DND-41 (cell line): ENCODE results near the gene NTN4.

ENCODE experiments used
- ATAC-seq: fragments of 200-7000 bp; cut with Tn5 transposase; 3 replicates; pipeline ENCODE4 v1.9.1; 2021; ENCODE audit warnings: low read depth; ENCODE audit not compliant: insufficient read depth
- DNase-seq: peaks from one replicate; pipeline ENCODE4 v3.0.0-alpha.2; 2020
- H2AFZ ChIP-seq: 2 replicates; pipeline ENCODE4 v1.6.0; 2012; ENCODE audit warnings: low read depth, low read length
- H3K27ac ChIP-seq: 2 replicates; pipeline ENCODE4 v1.5.1; 2012; ENCODE audit warnings: low read length, inconsistent platforms
- H3K27me3 ChIP-seq: fragments of 200-600 bp; sonication (generic); 2 replicates; pipeline ENCODE4 v1.6.0; 2012; ENCODE audit warnings: low read length, mild to moderate bottlenecking, inconsistent platforms; ENCODE audit not compliant: insufficient read depth, poor library complexity
- H3K36me3 ChIP-seq: 2 replicates; pipeline ENCODE4 v1.5.1; 2012; ENCODE audit warnings: low read length, inconsistent platforms; ENCODE audit not compliant: insufficient read depth
- H3K4me1 ChIP-seq: 2 replicates; pipeline ENCODE4 v1.5.1; 2012; ENCODE audit warnings: mild to moderate bottlenecking, low read length; ENCODE audit not compliant: insufficient read depth
- H3K4me2 ChIP-seq: 2 replicates; pipeline ENCODE4 v1.6.0; 2012; ENCODE audit warnings: mild to moderate bottlenecking, moderate library complexity, low read length, inconsistent platforms; ENCODE audit not compliant: insufficient read depth
- H3K4me3 ChIP-seq, 2 experiments: fragments of 200-600 bp in 1 of 2; shearing (Covaris generic) in 1 of 2; 2 replicates each; pipeline ENCODE4 v1.5.1; 2012 to 2016; ENCODE audit warnings: inconsistent platforms in 2 of 2, low read length in 2 of 2, mild to moderate bottlenecking in 2 of 2, low read depth in 1 of 2, moderate library complexity in 1 of 2
- H3K79me2 ChIP-seq: 2 replicates; pipeline ENCODE4 v1.6.0; 2012; ENCODE audit warnings: low read length, inconsistent platforms; ENCODE audit not compliant: insufficient read depth
- H3K9ac ChIP-seq: 2 replicates; pipeline ENCODE4 v1.6.0; 2012; ENCODE audit warnings: low read depth, mild to moderate bottlenecking, inconsistent platforms, low read length, moderate library complexity
- H3K9me3 ChIP-seq: 2 replicates; pipeline ENCODE4 v1.5.1; 2012; ENCODE audit warnings: low read length, moderate library complexity, mild to moderate bottlenecking, inconsistent platforms; ENCODE audit not compliant: insufficient read depth, severe bottlenecking
- H4K20me1 ChIP-seq: 2 replicates; pipeline ENCODE4 v1.6.0; 2012; ENCODE audit warnings: low read length; ENCODE audit not compliant: insufficient read depth
- CTCF ChIP-seq: IDR thresholded peaks from 2 replicates; pipeline ENCODE4 v1.5.1; 2012; ENCODE audit warnings: borderline replicate concordance, low read length, moderate library complexity, mild to moderate bottlenecking; ENCODE audit not compliant: poor library complexity, severe bottlenecking; ENCODE audit errors: extremely low read depth
- EZH2 ChIP-seq: IDR thresholded peaks from 3 replicates; pipeline ENCODE4 v1.6.1; 2012; ENCODE audit warnings: borderline replicate concordance, low read depth, mild to moderate bottlenecking, moderate library complexity, low read length, inconsistent platforms; ENCODE audit not compliant: severe bottlenecking

NTN4 gene

GRCh38 chr12:95726903-95727302 is 63.7 kb downstream of the NTN4 start:
- no peaks in the 10 kb centered on the region for H3K36me3 ChIP-seq
- H4K20me1 ChIP-seq: no peaks in the 10 kb centered on the region
- no peaks in the 10 kb centered on the region for H3K79me2 ChIP-seq
- TF ChIP-seq CTCF (no peak), EZH2 (no peak)
- no peak overlapping the region for H3K9ac ChIP-seq
- H3K4me1 ChIP-seq: no peaks in the 10 kb centered on the region
- H3K9me3 ChIP-seq: no peaks in the 10 kb centered on the region
- H3K4me2 ChIP-seq: no peak overlapping the region
- H3K27ac ChIP-seq: no peak overlapping the region
- DNase-seq (no peak), ATAC-seq (no peak)
- no peaks in the 10 kb centered on the region for H3K27me3 ChIP-seq
- H2AFZ ChIP-seq: no peak overlapping the region
- H3K4me3 ChIP-seq: no peak overlapping the region

- DNase-seq (no peak), ATAC-seq (no peak)
- no peak overlapping the region for H3K27ac ChIP-seq
- no peaks in the 10 kb centered on the region for H3K36me3 ChIP-seq
- H2AFZ ChIP-seq: no peak overlapping the region
- H4K20me1 ChIP-seq: no peaks in the 10 kb centered on the region
- H3K4me1 ChIP-seq: no peaks in the 10 kb centered on the region
- no peaks in the 10 kb centered on the region for H3K79me2 ChIP-seq
- no peaks in the 10 kb centered on the region for H3K27me3 ChIP-seq
- no peak for TF ChIP-seq CTCF
- TF ChIP-seq EZH2: no peak
- no peak overlapping the region for H3K9ac ChIP-seq
- H3K4me2 ChIP-seq: no peak overlapping the region
- H3K9me3 ChIP-seq: no peaks in the 10 kb centered on the region
- H3K4me3 ChIP-seq: no peak overlapping the region
Observed at GRCh38 chr12:95724767-95725166, 65.8 kb downstream of the NTN4 start.

GRCh38 chr12:95723693-95724384 is 66.7 kb downstream of the NTN4 start:
- H3K9me3 ChIP-seq: no peaks in the 10 kb centered on the region
- H3K27me3 ChIP-seq: no peaks in the 10 kb centered on the region
- TF ChIP-seq CTCF: no peak
- no peaks in the 10 kb centered on the region for H3K79me2 ChIP-seq
- no peak overlapping the region for H3K27ac ChIP-seq
- H4K20me1 ChIP-seq: no peaks in the 10 kb centered on the region
- H3K4me1 ChIP-seq: no peaks in the 10 kb centered on the region
- no peak overlapping the region for H3K4me3 ChIP-seq
- H3K36me3 ChIP-seq: no peaks in the 10 kb centered on the region
- H3K9ac ChIP-seq: no peak overlapping the region
- H2AFZ ChIP-seq: no peak overlapping the region
- DNase-seq (no peak), ATAC-seq (no peak)
- H3K4me2 ChIP-seq: no peak overlapping the region

GRCh38 chr12:95721320-95721719 is 69.2 kb downstream of the NTN4 start:
- no peak overlapping the region for H3K4me3 ChIP-seq
- H3K27ac ChIP-seq: no peak overlapping the region
- H3K27me3 ChIP-seq: no peaks in the 10 kb centered on the region
- no peaks in the 10 kb centered on the region for H3K79me2 ChIP-seq
- H3K4me2 ChIP-seq: no peak overlapping the region
- ATAC-seq (no peak), DNase-seq (no peak)
- H3K36me3 ChIP-seq: no peaks in the 10 kb centered on the region
- TF ChIP-seq EZH2 (no peak), CTCF (no peak)
- H4K20me1 ChIP-seq: no peaks in the 10 kb centered on the region
- H2AFZ ChIP-seq: no peak overlapping the region
- no peaks in the 10 kb centered on the region for H3K9me3 ChIP-seq
- no peaks in the 10 kb centered on the region for H3K4me1 ChIP-seq
- H3K9ac ChIP-seq: no peak overlapping the region
